ENCODE data around the gene PALLD. TPM values are rescaled to one million over a fixed set of nuclear protein-coding genes. Genes with fewer than 3 reads are reported as not detected.

PALLD gene
- polyA plus RNA-seq, 1 donor (not counting 4 experiments of a cell fraction or from before 2014, with no cell fraction given): 136 TPM

DNA sequence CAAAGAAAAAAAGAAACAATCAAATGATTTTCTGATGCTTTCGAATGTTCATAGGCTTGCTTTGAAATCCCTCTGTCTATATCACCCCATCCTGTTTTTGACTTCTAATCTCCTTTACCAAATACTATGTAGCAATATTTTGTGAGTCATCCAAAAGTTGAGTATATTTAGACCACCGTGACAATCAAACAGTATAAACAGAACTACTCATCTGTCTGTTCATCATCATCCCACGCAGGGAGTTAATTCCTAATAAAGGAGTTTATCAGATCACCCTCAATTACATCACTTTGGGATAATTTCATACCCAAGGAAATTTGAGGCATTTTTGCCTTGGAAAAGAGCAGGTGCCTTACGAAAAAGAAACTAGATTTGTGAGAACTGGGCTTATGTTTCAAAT, 300.3 kb downstream of the PALLD start:
- no peaks in the 10 kb centered on the region for H3K27me3 ChIP-seq (ENCODE audit: control insufficient read depth, extremely low read depth, insufficient read depth, low read length)
- H3K27ac ChIP-seq (ENCODE audit: control insufficient read depth, insufficient read depth, low read length): peak overlapping the region; percentile 74
- no peak overlapping the region for H3K4me3 ChIP-seq (ENCODE audit: control insufficient read depth in 2 of 3, extremely low read depth in 1 of 3, insufficient read depth in 2 of 3, low read depth in 1 of 3, low read length in 3 of 3)
- no peak overlapping the region for H2AFZ ChIP-seq (ENCODE audit: control insufficient read depth, low read length)
- peaks cover 20% of the 10 kb centered on the region for H3K4me1 ChIP-seq (ENCODE audit: control insufficient read depth, extremely low read depth, insufficient read depth, low read length)
- H3K9me1 ChIP-seq (ENCODE audit: control insufficient read depth, extremely low read depth, insufficient read depth, low read length): no peaks in the 10 kb centered on the region
- DNase-seq (ENCODE audit: low read depth, low spot score) (no peak), FAIRE-seq (peak; percentile 82)
- no peaks in the 10 kb centered on the region for H3K36me3 ChIP-seq (ENCODE audit: control insufficient read depth in 2 of 2, extremely low read depth in 1 of 2, insufficient read depth in 2 of 2, low read length in 2 of 2)
- no peaks in the 10 kb centered on the region for H3K79me2 ChIP-seq (ENCODE audit: control insufficient read depth, insufficient read depth, low read length)
- dilution Hi-C loops (cut with MboI; ENCODE audit: extremely low pct_ligation_motif_present, low sequenced_read_pairs): no loop called here
- no peak overlapping the region for H3K9ac ChIP-seq (ENCODE audit: control insufficient read depth, extremely low read depth, insufficient read depth, low read length)
- H4K20me1 ChIP-seq (ENCODE audit: control insufficient read depth, extremely low read depth, insufficient read depth, low read length): no peaks in the 10 kb centered on the region
- H3K9me3 ChIP-seq (ENCODE audit: control insufficient read depth, low read depth, low read length): no peaks in the 10 kb centered on the region
- peak overlapping the region; percentile 51 for H3K4me2 ChIP-seq (ENCODE audit: control insufficient read depth, extremely low read depth, insufficient read depth, low read depth, low read length)
- TF ChIP-seq, protein P1, sequence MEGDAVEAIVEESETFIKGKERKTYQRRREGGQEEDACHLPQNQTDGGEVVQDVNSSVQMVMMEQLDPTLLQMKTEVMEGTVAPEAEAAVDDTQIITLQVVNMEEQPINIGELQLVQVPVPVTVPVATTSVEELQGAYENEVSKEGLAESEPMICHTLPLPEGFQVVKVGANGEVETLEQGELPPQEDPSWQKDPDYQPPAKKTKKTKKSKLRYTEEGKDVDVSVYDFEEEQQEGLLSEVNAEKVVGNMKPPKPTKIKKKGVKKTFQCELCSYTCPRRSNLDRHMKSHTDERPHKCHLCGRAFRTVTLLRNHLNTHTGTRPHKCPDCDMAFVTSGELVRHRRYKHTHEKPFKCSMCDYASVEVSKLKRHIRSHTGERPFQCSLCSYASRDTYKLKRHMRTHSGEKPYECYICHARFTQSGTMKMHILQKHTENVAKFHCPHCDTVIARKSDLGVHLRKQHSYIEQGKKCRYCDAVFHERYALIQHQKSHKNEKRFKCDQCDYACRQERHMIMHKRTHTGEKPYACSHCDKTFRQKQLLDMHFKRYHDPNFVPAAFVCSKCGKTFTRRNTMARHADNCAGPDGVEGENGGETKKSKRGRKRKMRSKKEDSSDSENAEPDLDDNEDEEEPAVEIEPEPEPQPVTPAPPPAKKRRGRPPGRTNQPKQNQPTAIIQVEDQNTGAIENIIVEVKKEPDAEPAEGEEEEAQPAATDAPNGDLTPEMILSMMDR (optimal IDR thresholded peaks at IDR 0.05 in 1 of 3, IDR thresholded peaks at IDR 0.05 in 1 of 3, conservative IDR thresholded peaks at IDR 0.05 in 1 of 3; ENCODE audit: extremely low read depth in 1 of 3, insufficient read depth in 2 of 3, low read length in 3 of 3): no peak
- TF ChIP-seq EZH2 (IDR thresholded peaks at IDR 0.05; ENCODE audit: low read length): no peak

DNA sequence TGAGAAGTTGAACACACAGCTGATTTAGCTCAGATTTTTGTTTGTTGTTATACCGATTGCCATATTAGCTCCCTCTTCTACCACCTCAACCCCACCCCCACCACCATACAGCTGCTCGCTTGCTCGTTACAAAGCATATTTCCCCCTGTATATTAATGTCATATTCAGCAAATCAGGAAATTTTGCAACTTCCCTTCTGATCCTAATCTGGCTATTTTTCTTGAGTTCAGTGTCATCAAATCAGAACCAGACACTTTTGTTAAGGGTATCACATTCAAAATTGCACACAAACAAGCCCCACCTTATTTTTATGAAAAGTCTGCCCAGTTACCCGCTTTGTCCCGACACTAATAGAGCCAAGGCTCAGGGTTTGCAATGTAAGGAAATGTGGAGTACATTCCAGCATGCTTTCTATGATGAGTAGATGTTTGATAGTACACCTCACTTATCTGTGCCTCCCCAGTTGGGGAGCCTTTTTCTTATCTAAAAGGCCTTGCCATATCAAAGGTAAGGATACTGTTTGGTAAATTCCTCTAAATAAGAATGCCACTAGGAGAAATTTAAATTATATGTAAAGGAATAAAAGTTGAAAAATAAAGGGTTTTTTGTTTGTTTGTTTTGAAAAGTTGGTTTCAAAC, 301.0 kb downstream of the PALLD start:
- H3K27ac ChIP-seq (ENCODE audit: control insufficient read depth, insufficient read depth, low read length): peak overlapping the region; percentile 41
- H3K9ac ChIP-seq (ENCODE audit: control insufficient read depth, extremely low read depth, insufficient read depth, low read length): no peak overlapping the region

More for the DNA sequence above, 301.0 kb downstream of the PALLD start:
- Histone ChIP-seq H3K4me2 (ENCODE audit: control insufficient read depth, extremely low read depth, insufficient read depth, low read depth, low read length) (peak overlapping the region; percentile 34), H3K4me3 (ENCODE audit: control insufficient read depth in 2 of 3, extremely low read depth in 1 of 3, insufficient read depth in 2 of 3, low read depth in 1 of 3, low read length in 3 of 3) (no peak overlapping the region), H3K27me3 (ENCODE audit: control insufficient read depth, extremely low read depth, insufficient read depth, low read length) (no peaks in the 10 kb centered on the region), H2AFZ (ENCODE audit: control insufficient read depth, low read length) (no peak overlapping the region), H4K20me1 (ENCODE audit: control insufficient read depth, extremely low read depth, insufficient read depth, low read length) (no peaks in the 10 kb centered on the region), H3K9me1 (ENCODE audit: control insufficient read depth, extremely low read depth, insufficient read depth, low read length) (no peaks in the 10 kb centered on the region), H3K4me1 (ENCODE audit: control insufficient read depth, extremely low read depth, insufficient read depth, low read length) (peaks cover 20% of the 10 kb centered on the region), H3K36me3 (ENCODE audit: control insufficient read depth in 2 of 2, extremely low read depth in 1 of 2, insufficient read depth in 2 of 2, low read length in 2 of 2) (no peaks in the 10 kb centered on the region), H3K9me3 (ENCODE audit: control insufficient read depth, low read depth, low read length) (no peaks in the 10 kb centered on the region), H3K79me2 (ENCODE audit: control insufficient read depth, insufficient read depth, low read length) (no peaks in the 10 kb centered on the region)
- FAIRE-seq (peak; percentile 17), DNase-seq (ENCODE audit: low read depth, low spot score) (no peak)
- dilution Hi-C loops (cut with MboI; ENCODE audit: extremely low pct_ligation_motif_present, low sequenced_read_pairs): no loop called here
- TF ChIP-seq EZH2 (IDR thresholded peaks at IDR 0.05; ENCODE audit: low read length): no peak
- TF ChIP-seq, protein P1 (optimal IDR thresholded peaks at IDR 0.05 in 1 of 3, IDR thresholded peaks at IDR 0.05 in 1 of 3, conservative IDR thresholded peaks at IDR 0.05 in 1 of 3; ENCODE audit: extremely low read depth in 1 of 3, insufficient read depth in 2 of 3, low read length in 3 of 3): no peak

Data from keratinocyte (primary cell).